Lung (tissue), 12 donors: Measurements from ENCODE around the gene PPP1R14D. TPM values are rescaled to one million over a fixed set of nuclear protein-coding genes. Genes with fewer than 3 reads are reported as not detected.
A peak's percentile ranks its signal among the peaks of the same experiment; 100 is the strongest.

ENCODE experiments used
- ATAC-seq: fragments of 200-7000 bp; cut with Tn5 transposase; one replicate; pipeline ENCODE4 v1.9.1; 2020; ENCODE audit warnings: moderate number of reproducible peaks; ENCODE audit not compliant: insufficient read depth, low FRiP score
- DNase-seq, 3 donors: peaks; one replicate each; pipeline ENCODE4 v3.0.0-alpha.2; 2013 to 2017
- H3K27ac ChIP-seq, 2 donors: one replicate each; pipeline ENCODE4 v1.5.1; 2013; ENCODE audit warnings: mild to moderate bottlenecking in 2 of 2, moderate library complexity in 2 of 2, control low read depth in 1 of 2, inconsistent platforms in 1 of 2, low read depth in 1 of 2, low read length in 1 of 2
- H3K27me3 ChIP-seq, 3 donors: one replicate each; pipeline ENCODE4 v1.5.1; 2013; ENCODE audit warnings: low read length in 2 of 3; ENCODE audit not compliant: control insufficient read depth in 3 of 3, insufficient read depth in 3 of 3
- H3K36me3 ChIP-seq, 4 donors: one replicate each; pipeline ENCODE4 v1.5.1; 2013; ENCODE audit warnings: low read length in 4 of 4, mild to moderate bottlenecking in 1 of 4, moderate library complexity in 1 of 4; ENCODE audit not compliant: control insufficient read depth in 4 of 4, insufficient read depth in 4 of 4
- H3K4me1 ChIP-seq, 5 donors: one replicate each; pipeline ENCODE4 v1.5.1; 2013; ENCODE audit warnings: low read length in 5 of 5, mild to moderate bottlenecking in 2 of 5, moderate library complexity in 1 of 5; ENCODE audit not compliant: control insufficient read depth in 5 of 5, insufficient read depth in 5 of 5
- H3K4me3 ChIP-seq: one replicate; pipeline ENCODE4 v1.5.1; 2013; ENCODE audit warnings: mild to moderate bottlenecking, control low read depth, moderate library complexity
- H3K9ac ChIP-seq, 2 donors: one replicate each; pipeline ENCODE4 v1.5.1; 2013; ENCODE audit warnings: low read length in 2 of 2, control low read depth in 1 of 2; ENCODE audit not compliant: insufficient read depth in 1 of 2
- H3K9me3 ChIP-seq, 4 donors: one replicate each; pipeline ENCODE4 v1.5.1; 2013; ENCODE audit warnings: low read length in 3 of 4, mild to moderate bottlenecking in 1 of 4, moderate library complexity in 1 of 4; ENCODE audit not compliant: control insufficient read depth in 4 of 4, insufficient read depth in 3 of 4
- WGBS, 2 donors: extraction: QIAGEN DNeasy Blood & Tissue Kit; methylation state at CpG; one replicate each; pipeline ENCODE4 v1.1.7; 2013; 5-methylcytosine and 5-hydroxymethylcytosine counted together
- polyA plus RNA-seq, 2 donors: library from polyadenylated mRNA; stranded (reverse); fragments of 200-250 nt; gene quantifications; one replicate each; pipeline ENCODE4 v1.2.1, GENCODE V29; 2013
- total RNA-seq, 2 donors: library from RNA; depleted of rRNA in 1 of 2; stranded (reverse); fragments of >200 nt in 1 of 2; gene quantifications; one replicate each; pipeline ENCODE4 v1.2.1, GENCODE V29; 2014 to 2021
- TF ChIP-seq, protein P1 (sequence below): IDR thresholded peaks from 2 replicates; pipeline ENCODE4 v1.5.1; 2012; ENCODE audit warnings: mild to moderate bottlenecking; ENCODE audit errors: control extremely low read depth, extremely low read depth
- donor health status: control.
- donor health status: control.
- donor health status: Bipolar disorder and iron deficiency.
- donor health status: healthy.
- donor health status: DM: yes; HTN: yes; CAD: no.

PPP1R14D gene
- total and polyA plus RNA-seq, 4 donors = 0.22 TPM; not detected in 3

GRCh38 chr15:40785814-40786213, 42.7 kb downstream of the PPP1R14D start:
- TF ChIP-seq, protein P1, sequence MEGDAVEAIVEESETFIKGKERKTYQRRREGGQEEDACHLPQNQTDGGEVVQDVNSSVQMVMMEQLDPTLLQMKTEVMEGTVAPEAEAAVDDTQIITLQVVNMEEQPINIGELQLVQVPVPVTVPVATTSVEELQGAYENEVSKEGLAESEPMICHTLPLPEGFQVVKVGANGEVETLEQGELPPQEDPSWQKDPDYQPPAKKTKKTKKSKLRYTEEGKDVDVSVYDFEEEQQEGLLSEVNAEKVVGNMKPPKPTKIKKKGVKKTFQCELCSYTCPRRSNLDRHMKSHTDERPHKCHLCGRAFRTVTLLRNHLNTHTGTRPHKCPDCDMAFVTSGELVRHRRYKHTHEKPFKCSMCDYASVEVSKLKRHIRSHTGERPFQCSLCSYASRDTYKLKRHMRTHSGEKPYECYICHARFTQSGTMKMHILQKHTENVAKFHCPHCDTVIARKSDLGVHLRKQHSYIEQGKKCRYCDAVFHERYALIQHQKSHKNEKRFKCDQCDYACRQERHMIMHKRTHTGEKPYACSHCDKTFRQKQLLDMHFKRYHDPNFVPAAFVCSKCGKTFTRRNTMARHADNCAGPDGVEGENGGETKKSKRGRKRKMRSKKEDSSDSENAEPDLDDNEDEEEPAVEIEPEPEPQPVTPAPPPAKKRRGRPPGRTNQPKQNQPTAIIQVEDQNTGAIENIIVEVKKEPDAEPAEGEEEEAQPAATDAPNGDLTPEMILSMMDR = no peak
- no peak overlapping the region for H3K9ac ChIP-seq
- WGBS, 2 donors = 63 to 82% methylated on average over 2 of the region's 2 CpGs
- peaks cover 6 to 23% (median 11%) of the 10 kb centered on the region in 5 donors for H3K4me1 ChIP-seq
- no peak for ATAC-seq
- H3K36me3 ChIP-seq = peaks cover 0 to 4% (median 0%) of the 10 kb centered on the region in 4 donors
- peak overlapping the region in 1 of 2 donors; percentile 46 for H3K27ac ChIP-seq
- H3K27me3 ChIP-seq = no peaks in the 10 kb centered on the region
- no peaks in the 10 kb centered on the region for H3K9me3 ChIP-seq
- no peak overlapping the region for H3K4me3 ChIP-seq
- peak in 2 of 3 donors; percentile 35 to 55 for DNase-seq

- Histone ChIP-seq H3K4me1 (peaks cover 6 to 23% (median 11%) of the 10 kb centered on the region in 5 donors), H3K36me3 (peaks cover 0 to 2% (median 0%) of the 10 kb centered on the region in 4 donors), H3K9me3 (no peaks in the 10 kb centered on the region), H3K27ac (peak overlapping the region in 1 of 2 donors; percentile 46), H3K4me3 (no peak overlapping the region), H3K27me3 (no peaks in the 10 kb centered on the region), H3K9ac (no peak overlapping the region)
- ATAC-seq = no peak
- WGBS, 2 donors = 86 to 88% methylated on average over 3 of the region's 3 CpGs
- TF ChIP-seq, protein P1 = no peak
- no peak for DNase-seq
Observed at GRCh38 chr15:40785164-40785563, 43.3 kb downstream of the PPP1R14D start.

DNA sequence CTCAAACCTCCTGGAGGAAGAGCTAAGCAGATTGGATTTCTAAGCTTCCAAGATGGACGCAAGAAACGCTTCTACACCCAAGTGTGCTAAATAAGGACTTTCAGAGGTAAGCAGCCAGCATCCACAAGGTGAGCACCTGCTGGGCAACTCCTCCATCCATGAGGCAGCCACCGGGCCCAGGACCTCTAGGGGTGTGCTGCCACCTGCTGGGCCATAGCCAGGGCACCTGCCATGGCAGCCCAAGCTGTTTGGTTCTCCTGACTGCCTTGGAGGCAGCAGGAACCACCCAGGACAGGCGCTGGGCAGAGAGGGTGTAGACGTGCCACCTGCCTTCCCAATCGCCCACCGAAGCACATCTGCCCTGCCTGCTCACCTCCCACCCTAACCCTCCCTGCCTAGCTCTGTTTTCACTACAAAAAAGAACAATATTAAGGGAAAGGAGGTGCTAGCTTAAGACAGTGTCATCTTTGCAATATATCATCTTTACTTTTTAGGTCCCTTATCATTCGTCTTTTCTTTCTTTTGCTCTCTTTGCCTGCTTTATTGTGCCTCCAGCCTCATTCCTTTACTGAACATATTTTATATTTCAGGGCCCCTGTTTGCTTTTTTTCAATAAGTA, 45.8 kb downstream of the PPP1R14D start:
- Histone ChIP-seq H3K27ac (no peak overlapping the region), H3K9me3 (no peaks in the 10 kb centered on the region), H3K4me3 (no peak overlapping the region), H3K9ac (no peak overlapping the region), H3K4me1 (peaks cover 0 to 16% (median 4%) of the 10 kb centered on the region in 5 donors), H3K27me3 (no peaks in the 10 kb centered on the region), H3K36me3 (peaks cover 0 to 15% (median 10%) of the 10 kb centered on the region in 4 donors)
- DNase-seq (peak; percentile 29 to 63 (median 53)), ATAC-seq (peak; percentile 82)
- 51 to 69% methylated on average over 8 of the region's 8 CpGs for WGBS, 2 donors
- TF ChIP-seq, protein P1 = peak; percentile 83
